ENCODE results near the gene RNF113B.

The RNF113B gene

DNA sequence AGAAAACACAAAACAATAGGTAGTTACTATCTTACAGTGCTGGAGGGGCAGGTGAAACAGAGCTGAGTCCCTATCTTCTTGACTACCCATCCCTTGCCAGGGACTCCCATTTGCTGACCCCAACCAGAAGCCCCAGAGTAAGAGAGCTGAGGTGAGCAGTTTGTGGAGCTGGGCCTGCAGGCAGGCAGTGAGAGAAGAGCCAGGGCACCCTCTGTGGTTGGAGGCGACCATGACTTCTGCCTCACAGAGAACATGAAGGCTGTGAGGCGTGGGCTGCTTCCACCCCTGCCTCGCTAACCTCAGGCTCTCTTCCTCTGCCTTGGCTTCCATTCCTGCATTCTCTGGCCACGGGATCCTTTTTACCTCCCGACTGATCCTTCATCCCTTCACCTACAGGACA lies 47.5 kb upstream of the RNF113B start:
- Histone ChIP-seq H4K20me1 (ENCODE audit: insufficient read depth, low read length) (no peaks in the 10 kb centered on the region), H3K9me3 (ENCODE audit: insufficient read depth, low read length, severe bottlenecking) (no peaks in the 10 kb centered on the region), H3K79me2 (ENCODE audit: insufficient read depth, low read length) (no peaks in the 10 kb centered on the region), H3K4me1 (ENCODE audit: insufficient read depth, low read length) (no peaks in the 10 kb centered on the region), H2AFZ (ENCODE audit: low read depth, low read length) (no peak overlapping the region), H3K4me3 (ENCODE audit: low read depth in 1 of 2, low read length in 2 of 2) (no peak overlapping the region), H3K27ac (ENCODE audit: low read length) (no peak overlapping the region), H3K4me2 (ENCODE audit: insufficient read depth, low read length) (no peak overlapping the region), H3K9ac (ENCODE audit: low read depth, low read length) (no peak overlapping the region), H3K27me3 (ENCODE audit: insufficient read depth, low read length, poor library complexity) (peaks cover 6% of the 10 kb centered on the region), H3K36me3 (ENCODE audit: insufficient read depth, low read length) (no peaks in the 10 kb centered on the region)
- no peak for TF ChIP-seq EZH2 (IDR thresholded peaks at IDR 0.05; ENCODE audit: borderline replicate concordance, low read depth, low read length, severe bottlenecking)
- TF ChIP-seq, protein P1, sequence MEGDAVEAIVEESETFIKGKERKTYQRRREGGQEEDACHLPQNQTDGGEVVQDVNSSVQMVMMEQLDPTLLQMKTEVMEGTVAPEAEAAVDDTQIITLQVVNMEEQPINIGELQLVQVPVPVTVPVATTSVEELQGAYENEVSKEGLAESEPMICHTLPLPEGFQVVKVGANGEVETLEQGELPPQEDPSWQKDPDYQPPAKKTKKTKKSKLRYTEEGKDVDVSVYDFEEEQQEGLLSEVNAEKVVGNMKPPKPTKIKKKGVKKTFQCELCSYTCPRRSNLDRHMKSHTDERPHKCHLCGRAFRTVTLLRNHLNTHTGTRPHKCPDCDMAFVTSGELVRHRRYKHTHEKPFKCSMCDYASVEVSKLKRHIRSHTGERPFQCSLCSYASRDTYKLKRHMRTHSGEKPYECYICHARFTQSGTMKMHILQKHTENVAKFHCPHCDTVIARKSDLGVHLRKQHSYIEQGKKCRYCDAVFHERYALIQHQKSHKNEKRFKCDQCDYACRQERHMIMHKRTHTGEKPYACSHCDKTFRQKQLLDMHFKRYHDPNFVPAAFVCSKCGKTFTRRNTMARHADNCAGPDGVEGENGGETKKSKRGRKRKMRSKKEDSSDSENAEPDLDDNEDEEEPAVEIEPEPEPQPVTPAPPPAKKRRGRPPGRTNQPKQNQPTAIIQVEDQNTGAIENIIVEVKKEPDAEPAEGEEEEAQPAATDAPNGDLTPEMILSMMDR (IDR thresholded peaks at IDR 0.05; ENCODE audit: borderline replicate concordance, extremely low read depth, low read length, poor library complexity, severe bottlenecking), result no peak
- no peak for DNase-seq
- no peak for ATAC-seq (ENCODE audit: insufficient read depth, low read depth)

DNA sequence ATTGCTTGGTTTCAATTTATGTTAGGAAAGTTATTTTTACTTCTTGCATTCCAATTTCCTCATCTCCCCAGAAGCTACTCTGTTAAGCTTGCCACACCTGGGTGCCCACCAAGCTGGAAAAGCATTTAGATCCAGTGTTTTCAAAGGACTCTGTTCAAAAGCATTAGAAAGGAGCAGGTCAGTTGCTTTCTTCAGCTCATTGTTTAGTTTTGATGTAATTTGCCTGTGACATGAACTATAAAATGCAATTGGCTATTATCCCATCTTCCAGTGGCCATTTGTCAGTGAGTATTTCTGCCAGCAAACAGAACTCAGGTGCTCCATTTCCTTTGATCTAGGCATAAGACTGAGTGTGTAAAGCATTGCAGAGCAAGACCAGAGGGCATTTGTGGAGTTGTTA lies 46.7 kb upstream of the RNF113B start:
- TF ChIP-seq EZH2 (IDR thresholded peaks at IDR 0.05; ENCODE audit: borderline replicate concordance, low read depth, low read length, severe bottlenecking), result no peak
- TF ChIP-seq, protein P1 (IDR thresholded peaks at IDR 0.05; ENCODE audit: borderline replicate concordance, extremely low read depth, low read length, poor library complexity, severe bottlenecking), result no peak
- no peak overlapping the region for H3K4me3 ChIP-seq (ENCODE audit: low read depth in 1 of 2, low read length in 2 of 2)
- H3K27ac ChIP-seq (ENCODE audit: low read length), result no peak overlapping the region
- H3K4me1 ChIP-seq (ENCODE audit: insufficient read depth, low read length), result no peaks in the 10 kb centered on the region
- ATAC-seq (ENCODE audit: insufficient read depth, low read depth), result no peak
- no peak for DNase-seq
- H3K79me2 ChIP-seq (ENCODE audit: insufficient read depth, low read length), result no peaks in the 10 kb centered on the region
- no peak overlapping the region for H2AFZ ChIP-seq (ENCODE audit: low read depth, low read length)
- H3K9me3 ChIP-seq (ENCODE audit: insufficient read depth, low read length, severe bottlenecking), result no peaks in the 10 kb centered on the region
- H3K27me3 ChIP-seq (ENCODE audit: insufficient read depth, low read length, poor library complexity), result peaks cover 6% of the 10 kb centered on the region
- H4K20me1 ChIP-seq (ENCODE audit: insufficient read depth, low read length), result no peaks in the 10 kb centered on the region
- H3K9ac ChIP-seq (ENCODE audit: low read depth, low read length), result no peak overlapping the region
- no peaks in the 10 kb centered on the region for H3K36me3 ChIP-seq (ENCODE audit: insufficient read depth, low read length)
- no peak overlapping the region for H3K4me2 ChIP-seq (ENCODE audit: insufficient read depth, low read length)

DNA sequence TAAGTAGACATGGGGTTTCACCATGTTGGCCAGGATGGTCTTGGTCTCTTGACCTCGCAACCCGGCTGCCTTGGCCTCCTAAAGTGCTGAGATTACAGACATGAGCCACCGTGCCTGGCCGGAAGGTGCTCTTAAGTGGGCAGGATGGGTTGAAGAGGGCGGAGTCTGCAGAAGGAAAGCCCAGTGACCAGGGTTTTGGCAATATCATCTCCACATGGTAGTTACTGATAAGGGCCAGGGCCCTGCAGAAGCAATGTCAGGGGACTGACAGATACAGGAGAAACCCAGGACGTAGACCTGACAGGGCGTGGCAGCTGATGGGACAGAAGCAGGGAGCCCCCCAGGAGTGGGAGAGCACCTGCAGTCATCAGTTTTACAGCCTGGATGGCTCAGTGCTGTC lies 45.7 kb upstream of the RNF113B start:
- no peaks in the 10 kb centered on the region for H3K4me1 ChIP-seq (ENCODE audit: insufficient read depth, low read length)
- H3K36me3 ChIP-seq (ENCODE audit: insufficient read depth, low read length), result no peaks in the 10 kb centered on the region
- H3K4me3 ChIP-seq (ENCODE audit: low read depth in 1 of 2, low read length in 2 of 2), result no peak overlapping the region
- no peaks in the 10 kb centered on the region for H3K79me2 ChIP-seq (ENCODE audit: insufficient read depth, low read length)
- no peaks in the 10 kb centered on the region for H4K20me1 ChIP-seq (ENCODE audit: insufficient read depth, low read length)
- H3K27ac ChIP-seq (ENCODE audit: low read length), result no peak overlapping the region
- no peak overlapping the region for H3K4me2 ChIP-seq (ENCODE audit: insufficient read depth, low read length)
- DNase-seq (no peak), ATAC-seq (ENCODE audit: insufficient read depth, low read depth) (no peak)
- TF ChIP-seq, protein P1 (IDR thresholded peaks at IDR 0.05; ENCODE audit: borderline replicate concordance, extremely low read depth, low read length, poor library complexity, severe bottlenecking), result no peak
- no peak for TF ChIP-seq EZH2 (IDR thresholded peaks at IDR 0.05; ENCODE audit: borderline replicate concordance, low read depth, low read length, severe bottlenecking)
- peaks cover 6% of the 10 kb centered on the region for H3K27me3 ChIP-seq (ENCODE audit: insufficient read depth, low read length, poor library complexity)
- H3K9ac ChIP-seq (ENCODE audit: low read depth, low read length), result no peak overlapping the region
- no peaks in the 10 kb centered on the region for H3K9me3 ChIP-seq (ENCODE audit: insufficient read depth, low read length, severe bottlenecking)
- H2AFZ ChIP-seq (ENCODE audit: low read depth, low read length), result no peak overlapping the region

DNA sequence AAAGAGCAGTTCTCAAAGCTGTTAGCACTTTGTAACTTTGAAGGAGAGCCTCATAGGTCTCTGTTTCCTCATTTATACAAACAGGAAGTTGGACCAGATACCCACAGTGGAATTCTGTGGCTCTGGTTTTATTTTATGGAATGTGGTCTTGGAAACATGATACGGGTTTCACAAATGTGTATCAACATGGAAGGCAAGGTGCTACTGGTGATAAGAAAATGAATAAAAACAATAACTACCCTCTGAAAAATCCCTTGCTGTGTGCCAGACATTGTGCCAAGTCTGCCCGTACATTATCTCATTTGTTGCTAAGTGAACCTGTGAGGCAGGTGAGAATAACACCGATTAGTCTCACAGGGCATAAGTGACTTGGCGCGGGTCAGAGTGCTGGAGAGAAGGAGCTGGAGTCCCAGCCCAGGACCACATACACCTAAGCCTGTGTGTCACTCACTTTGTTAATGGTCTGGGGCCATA lies 45.0 kb upstream of the RNF113B start:
- TF ChIP-seq EZH2 (IDR thresholded peaks at IDR 0.05; ENCODE audit: borderline replicate concordance, low read depth, low read length, severe bottlenecking), result no peak
- TF ChIP-seq, protein P1 (IDR thresholded peaks at IDR 0.05; ENCODE audit: borderline replicate concordance, extremely low read depth, low read length, poor library complexity, severe bottlenecking), result no peak
- Histone ChIP-seq H3K9me3 (ENCODE audit: insufficient read depth, low read length, severe bottlenecking) (no peaks in the 10 kb centered on the region), H4K20me1 (ENCODE audit: insufficient read depth, low read length) (no peaks in the 10 kb centered on the region), H2AFZ (ENCODE audit: low read depth, low read length) (no peak overlapping the region), H3K79me2 (ENCODE audit: insufficient read depth, low read length) (no peaks in the 10 kb centered on the region), H3K36me3 (ENCODE audit: insufficient read depth, low read length) (no peaks in the 10 kb centered on the region), H3K4me3 (ENCODE audit: low read depth in 1 of 2, low read length in 2 of 2) (no peak overlapping the region), H3K27me3 (ENCODE audit: insufficient read depth, low read length, poor library complexity) (peaks cover 6% of the 10 kb centered on the region), H3K27ac (ENCODE audit: low read length) (no peak overlapping the region), H3K4me1 (ENCODE audit: insufficient read depth, low read length) (no peaks in the 10 kb centered on the region), H3K9ac (ENCODE audit: low read depth, low read length) (no peak overlapping the region), H3K4me2 (ENCODE audit: insufficient read depth, low read length) (no peak overlapping the region)
- ATAC-seq (ENCODE audit: insufficient read depth, low read depth), result no peak
- no peak for DNase-seq

All from DND-41 (cell line).